HUDEP-2 (cell line): ENCODE measurements around the gene PPM1M.

Experiments
- DNase-seq, 76 experiments: peaks; one replicate each; lab custom pipeline; 2025; ENCODE audit not compliant: unreplicated experiment in 76 of 76; lab: John Stamatoyannopoulos, UW

PPM1M gene

DNA sequence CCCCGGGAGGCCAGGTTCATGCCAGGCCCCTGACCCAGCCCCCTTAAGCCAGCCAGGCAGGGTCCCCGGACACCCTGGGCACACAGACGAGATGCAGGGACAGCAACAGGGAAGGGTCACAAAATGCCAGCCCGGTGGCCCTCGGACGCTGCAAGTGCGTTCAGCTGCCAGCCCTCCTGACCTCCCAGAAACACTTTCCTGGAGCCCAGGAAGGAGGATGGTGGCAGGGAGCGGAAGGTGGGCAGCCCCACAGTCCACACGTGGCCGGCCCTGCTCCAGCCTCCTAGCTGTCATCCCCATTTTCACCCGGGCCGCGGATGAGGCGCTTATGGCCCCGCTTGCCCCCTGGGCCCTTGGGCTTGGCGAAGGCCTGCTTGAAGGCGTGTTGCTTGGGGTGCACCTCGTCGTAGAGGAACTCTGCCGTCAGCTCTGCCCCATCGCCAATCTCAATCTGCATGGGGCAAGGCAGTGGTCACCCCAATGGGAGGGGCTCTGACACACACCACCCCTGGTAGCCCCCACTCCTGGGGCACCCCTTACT, 16.7 kb upstream of the PPM1M start:
- no peak for DNase-seq

DNA sequence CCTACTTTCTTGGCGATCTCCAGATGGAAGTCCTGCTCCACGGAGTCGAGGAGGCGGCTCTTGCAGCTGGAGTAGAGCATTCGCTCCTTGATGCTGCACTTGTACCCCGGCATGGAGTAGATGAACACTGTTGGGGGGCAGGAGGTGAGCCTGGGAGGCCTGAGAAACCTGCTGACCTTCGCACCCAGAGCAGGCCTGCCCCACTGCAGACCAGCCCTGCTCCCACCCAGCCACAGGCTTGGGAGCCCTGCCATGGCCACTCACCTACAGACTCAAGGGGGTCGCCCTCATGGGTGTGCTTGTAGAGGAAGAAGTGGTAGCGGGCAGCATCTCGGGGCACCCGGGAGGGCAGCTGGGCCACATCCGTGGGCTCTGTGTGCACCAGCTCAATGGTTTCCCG, 15.9 kb upstream of the PPM1M start:
- no peak for DNase-seq

DNA sequence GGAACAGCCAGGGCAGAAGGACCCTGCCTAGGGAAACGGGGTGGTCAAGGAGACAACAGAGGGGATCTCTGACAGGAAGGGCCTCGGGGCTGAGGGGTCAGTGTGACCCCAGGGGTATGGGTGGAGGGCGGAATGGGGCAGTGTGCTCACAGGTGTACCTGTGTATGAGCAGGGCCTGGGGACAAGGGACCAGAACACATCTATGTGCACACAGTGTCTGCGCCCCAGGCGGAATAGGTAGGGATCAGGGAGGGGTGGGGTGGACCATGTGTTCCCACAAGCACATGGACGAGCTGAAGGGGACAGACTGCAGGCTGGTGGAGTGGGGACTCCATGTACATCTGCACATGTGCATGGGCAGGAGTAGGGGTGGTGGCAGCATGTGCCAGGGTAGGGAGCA, 15.1 kb upstream of the PPM1M start:
- DNase-seq, result no peak

DNA sequence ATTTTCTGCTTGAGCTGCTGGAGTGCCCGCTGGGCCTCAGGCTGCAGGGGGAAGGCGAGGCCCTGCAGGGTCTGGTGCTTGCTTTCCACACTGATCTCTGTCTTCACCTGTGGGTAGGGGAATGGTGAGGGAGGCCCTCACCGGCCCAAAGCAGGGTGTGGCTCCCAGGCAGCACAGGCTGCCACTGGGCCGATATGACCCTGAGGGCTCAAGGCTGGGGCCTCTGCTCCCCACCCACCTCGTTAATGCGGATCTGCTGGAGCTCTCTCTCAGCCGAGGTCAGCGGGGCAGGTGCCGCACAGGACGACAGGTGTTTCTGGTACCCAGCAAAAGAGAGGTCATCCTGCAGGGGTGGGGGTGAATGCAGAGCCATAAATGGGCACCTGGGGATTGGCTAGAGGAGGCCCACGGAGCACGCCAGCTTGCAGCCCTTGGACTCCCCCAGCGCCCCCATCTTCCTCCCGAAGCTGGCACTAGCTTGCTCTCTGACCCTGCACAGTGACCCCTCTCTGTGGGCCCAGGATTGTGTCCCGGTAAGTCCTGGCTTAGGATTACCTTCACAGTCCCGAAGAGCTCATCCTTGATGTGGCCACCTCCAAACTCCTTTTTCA, 14.6 kb upstream of the PPM1M start:
- DNase-seq, result no peak

DNA sequence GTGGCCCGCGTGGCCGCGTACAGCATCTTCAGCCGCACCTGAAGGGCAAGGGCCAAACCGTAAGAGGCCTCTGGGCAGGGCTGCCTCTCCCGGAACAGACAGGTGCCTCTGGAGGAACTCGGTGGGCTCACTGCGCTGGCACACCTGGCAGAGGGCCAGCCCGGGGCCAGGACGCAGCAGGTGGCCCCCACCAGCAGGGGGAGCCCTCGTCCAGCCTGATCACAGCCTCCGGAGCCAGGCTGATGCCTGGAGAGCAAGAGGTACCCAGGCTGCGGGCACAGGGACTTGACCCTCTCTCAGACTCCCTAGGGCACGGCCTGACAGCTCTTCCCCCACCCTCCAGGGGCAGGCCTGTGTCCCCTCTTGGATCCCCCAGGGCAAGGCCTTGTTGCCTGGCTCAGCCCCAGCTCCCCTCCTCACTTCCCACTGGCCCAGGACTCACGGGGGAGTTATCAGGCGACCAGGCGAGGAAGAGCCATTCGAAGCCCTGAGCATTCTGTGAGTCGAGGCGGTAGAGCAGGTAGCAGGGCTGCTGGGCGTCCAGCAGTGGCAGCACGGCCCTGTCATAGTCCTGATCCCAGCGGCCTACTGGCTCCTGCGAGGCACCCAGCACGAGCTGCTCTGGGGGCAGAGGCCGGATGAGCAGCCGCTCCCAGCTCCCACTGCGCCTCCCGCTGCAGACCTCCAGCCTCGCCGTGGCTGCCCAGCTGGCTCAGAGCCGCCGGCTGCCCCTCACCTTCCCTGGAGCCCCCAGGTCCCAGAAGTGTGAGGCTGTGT, 13.9 kb upstream of the PPM1M start:
- DNase-seq, result peak in 69 of 76 experiments; percentile 18 to 88 (median 71)

DNA sequence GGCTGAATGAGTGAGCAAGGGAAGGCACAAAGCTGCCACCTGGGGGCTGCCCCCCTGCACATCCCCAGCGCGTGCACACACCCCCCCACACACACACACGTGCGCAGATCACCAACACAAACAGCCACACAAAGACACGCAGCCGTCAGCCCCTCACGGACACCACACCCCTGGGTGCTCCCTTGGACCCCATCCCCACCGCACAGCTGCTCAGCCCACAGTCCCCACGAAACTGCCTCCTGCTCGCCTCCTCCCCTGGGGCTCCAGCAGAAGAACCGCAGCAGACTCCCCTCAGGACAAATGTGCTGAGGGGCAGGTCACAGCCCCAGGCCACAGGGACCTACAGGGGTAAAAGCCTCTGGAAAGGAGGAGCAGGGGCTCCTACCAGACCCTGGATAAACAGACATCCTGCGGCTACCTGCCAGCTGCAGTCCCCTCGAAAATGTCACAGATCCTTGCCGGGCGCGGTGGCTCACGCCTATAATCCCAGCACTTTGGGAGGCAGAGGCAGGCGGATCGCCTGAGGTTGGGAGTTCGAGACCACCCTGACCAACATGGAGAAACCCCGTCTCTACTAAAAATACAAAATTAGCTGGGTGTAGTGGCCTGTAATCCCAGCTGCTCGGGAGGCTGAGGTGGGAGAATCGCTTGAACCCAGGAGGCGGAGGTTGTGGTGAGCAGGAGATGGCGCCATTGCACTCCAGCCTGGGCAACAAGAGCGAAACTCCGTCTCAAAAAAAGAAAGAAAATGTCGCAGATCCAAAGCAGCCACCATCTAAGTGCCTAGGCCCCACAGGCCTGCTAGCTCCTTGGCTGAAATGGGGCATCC, 13.1 kb upstream of the PPM1M start:
- DNase-seq, result peak in 1 of 76 experiments; percentile 18

DNA sequence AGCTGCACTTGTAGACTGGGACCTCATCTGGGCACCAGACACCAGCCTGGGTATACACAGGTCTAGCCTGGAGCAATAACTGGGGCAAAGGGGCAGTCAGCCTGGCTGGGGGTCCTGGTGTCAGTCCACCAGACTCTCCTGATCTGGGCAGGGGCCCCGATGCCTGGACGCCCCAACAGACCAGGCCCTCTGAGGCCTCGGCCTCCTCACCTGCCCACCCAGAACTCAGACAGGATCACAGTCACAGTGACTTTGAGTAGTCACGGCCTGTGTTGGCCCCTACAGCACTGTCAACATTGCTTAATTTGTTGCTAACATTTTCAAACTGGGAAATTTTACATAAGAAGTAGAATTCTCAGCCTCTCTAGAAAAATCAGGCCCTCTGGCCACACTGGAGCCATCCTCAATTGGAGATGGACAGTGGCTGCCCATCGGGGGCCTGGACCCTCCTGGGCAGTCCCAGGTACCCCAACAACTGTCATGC, 12.4 kb upstream of the PPM1M start:
- DNase-seq, result no peak

DNA sequence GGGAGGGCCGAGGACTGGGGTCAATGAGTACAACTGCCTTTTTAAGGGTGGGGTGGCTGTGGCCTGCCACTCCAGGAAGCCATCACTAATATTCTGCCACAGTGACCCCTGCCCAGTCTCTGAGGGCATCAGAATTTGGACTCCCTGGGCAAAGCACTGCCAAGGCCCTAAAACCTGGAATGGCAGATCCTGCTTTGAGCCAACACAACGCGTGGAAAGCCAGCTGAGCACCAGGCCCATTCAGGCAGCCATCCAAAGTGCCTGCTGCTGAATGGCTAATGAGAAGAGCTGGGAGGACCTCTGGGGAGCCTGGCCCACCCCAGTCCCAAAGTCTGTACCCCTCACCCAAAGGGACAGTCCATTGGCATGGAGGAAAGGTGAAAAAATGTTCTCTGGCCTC, 11.6 kb upstream of the PPM1M start:
- DNase-seq, result no peak

DNA sequence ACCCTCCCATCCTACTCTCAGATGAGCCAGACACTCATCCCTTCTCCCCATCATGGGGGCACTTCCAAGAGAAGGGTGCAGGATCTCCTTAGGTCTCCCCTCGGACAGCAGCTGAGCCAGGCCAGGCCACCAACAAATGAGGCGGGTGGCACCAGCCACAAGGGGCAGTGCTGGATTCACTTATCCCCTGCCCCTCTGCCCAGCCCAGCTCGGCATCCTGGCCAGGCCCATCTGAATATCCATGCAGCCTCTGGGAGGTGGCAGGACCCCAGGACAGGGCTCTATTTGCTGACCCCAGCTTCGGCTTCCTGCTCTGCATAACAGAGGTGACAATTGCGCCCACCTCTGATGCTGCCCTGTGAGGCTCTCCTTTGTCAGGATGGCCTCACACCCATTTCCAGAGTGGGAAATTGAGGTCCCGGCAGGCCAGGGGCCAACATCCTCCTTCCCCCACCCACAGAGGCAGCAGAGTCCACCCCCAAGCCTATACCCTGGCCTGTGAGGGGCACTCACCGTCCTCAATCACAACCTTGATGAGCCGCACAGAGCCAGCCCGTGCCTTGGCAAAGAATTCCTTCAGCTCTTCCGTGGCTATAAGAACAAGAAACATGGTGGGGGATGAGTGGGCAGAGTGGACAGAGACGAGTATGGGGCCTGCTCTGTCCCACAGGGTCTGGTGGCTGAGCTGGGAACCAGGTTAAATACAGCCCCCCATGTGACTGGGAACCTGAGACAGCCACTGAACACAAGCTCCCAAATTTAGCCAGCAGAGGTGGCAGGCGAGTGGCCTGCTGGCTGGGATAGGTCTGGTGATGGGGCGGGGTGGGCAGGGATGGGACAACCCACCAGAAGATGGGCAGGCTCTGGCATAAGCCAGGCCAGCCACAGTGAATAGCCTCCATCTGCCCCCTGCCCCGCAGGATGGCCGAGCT, 10.8 kb upstream of the PPM1M start:
- DNase-seq, result no peak

DNA sequence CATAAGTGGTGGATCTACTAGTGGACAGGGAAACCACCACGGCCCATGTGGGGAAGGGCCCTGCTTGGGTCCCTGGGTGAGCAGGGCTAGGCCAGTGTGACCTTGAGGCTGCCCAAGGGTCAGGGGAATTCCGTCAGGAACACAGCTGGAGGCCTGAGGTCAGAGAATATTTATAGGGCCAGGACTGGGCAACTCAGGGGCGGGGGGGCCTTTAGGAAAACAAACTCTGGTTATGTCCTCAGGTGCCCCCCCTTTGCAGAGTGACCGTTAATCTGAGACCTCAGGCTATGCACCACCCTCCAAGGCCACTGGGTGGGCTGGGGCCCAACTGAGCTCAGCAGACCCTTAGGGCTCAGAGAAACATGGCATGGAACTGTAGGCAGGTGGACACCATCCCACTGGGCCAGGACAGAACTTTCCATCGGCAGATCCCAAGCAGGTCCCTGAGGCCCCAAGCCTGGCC, 9.1 kb upstream of the PPM1M start:
- DNase-seq, result no peak

DNA sequence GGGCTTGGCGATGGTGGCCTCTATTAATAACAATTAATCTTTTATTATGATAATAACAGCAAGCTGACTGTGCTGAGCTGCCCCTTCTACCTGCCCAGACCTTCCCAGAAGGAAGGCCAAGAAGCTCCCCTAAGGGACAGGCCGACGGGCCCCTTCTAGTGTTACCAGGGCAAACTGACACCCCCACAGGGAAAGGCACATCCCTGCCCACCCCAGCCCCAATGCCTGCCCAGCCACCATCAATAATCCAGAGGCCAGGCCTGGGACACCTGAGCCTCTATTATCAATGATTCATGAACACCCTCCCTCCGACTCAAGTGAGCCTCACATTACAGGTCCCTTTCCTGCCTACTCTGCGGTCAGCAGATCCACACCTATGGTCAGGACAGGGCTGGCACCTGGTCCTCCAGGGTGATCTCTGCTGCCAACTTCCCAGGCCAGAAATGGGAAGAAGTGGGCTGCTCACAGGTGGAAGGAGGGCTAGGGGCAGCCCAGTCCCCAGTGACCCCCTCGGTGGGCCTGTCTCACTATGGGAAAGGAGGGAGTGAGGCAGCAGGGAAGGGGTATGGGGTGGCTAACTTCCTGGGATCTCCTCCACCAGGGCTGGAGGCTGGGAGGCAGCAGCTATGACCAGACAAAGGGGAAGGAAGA, 8.4 kb upstream of the PPM1M start:
- DNase-seq, result no peak

DNA sequence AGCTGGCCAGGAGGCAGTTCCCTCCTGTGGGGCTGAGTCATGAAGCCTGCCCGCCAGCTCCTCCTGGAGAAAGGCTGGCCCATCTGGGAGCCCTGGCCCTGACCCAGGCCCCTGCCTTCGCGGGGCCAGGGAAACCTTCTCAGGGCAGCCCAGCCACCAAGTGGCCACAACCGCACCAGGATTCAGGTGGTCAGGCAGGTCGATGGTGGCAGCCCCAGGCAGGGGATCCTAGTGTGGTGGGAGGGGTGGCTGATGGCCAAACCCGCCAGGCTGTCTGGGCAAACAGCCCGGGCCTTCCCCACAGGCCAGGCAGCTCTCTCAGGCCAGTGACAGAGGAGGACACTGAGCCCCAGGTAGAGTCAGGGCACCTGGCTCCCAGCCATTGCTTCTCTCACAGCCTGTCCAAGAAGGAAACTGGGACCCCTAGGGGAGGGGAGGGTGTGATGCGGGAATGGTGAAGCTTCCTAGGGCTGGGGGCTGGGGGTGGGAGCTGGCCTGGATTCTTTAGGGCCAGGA, 7.8 kb upstream of the PPM1M start:
- DNase-seq, result peak in 29 of 76 experiments; percentile 8 to 63 (median 36)

DNA sequence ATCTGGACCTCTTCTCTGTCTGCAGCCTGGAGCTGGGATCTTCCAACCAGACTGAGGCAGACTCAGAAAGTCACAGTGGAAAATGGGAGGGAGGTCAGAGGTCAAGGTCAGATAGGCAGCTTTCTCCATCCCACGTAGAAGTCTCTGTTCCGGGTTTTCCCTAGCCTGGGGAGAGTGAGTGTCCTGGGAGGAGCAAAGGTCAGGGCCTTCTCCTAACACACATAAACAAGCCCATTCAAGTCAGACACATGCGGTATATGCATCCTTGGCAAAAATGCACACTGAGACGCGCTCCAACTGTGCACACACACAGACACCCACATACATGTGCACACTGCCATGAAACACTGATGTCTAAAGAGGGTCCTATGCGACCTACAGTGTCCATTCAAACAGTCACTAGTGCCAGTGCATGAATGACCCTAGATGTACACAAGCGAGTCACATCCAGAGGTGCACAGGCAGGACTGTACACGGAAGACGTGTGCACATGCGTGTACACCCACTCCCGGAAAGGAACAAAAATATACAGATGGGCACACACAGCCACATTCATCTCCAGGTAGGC, 7.3 kb upstream of the PPM1M start:
- no peak for DNase-seq

DNA sequence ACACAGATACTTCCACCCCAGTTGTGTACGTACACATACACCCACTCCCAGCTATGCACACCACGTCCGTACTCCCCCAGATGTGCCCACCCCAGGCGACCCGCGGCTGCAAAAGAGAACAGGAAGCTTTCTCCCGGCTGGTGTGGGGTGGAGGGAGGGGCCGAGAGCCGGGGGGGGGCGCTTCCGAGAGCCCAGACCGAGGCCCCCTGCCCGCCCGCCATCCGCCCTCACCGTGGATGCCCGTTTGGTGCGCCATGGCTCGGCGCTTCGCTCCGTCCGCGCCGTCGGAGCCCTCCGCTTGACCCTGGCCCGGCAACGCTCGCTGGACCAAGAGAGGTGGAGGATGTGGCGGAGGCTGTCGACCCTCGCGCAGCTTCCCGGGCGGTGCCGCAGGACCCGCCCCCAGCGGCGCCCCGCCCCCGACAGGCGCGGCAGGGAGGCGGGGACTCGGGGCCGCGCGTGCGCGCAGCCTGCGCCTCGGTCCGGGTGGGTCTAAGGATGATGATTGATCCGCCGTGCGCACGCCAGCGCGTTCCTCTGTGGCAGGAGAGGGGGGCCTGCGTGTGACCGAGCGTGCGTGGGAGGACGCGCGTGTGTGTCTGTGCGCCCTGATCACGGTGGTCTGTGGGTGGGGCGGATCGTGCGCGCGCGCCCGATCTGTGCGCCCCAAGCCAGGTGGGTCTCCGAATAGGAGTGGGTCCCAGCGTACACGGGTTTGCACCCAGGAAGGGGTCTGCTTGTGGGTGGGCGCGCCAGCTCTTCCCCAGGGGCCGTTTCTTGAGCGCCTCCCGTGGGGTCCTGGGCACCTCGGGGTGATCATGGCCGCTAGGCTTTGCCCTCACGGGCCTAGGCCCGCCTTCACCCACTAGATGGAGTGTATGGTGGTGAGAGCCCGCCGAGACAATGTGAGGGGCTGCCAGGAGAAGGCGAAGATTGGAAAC, 6.5 kb upstream of the PPM1M start, which contains the start of gene TWF2:
TWF2 (minus strand) TSS at position 398 of the 941 bp plus-strand sequence; CDS start at position 256, 142 bp downstream.
- peak in 68 of 76 experiments; percentile 6 to 73 (median 54) for DNase-seq

DNA sequence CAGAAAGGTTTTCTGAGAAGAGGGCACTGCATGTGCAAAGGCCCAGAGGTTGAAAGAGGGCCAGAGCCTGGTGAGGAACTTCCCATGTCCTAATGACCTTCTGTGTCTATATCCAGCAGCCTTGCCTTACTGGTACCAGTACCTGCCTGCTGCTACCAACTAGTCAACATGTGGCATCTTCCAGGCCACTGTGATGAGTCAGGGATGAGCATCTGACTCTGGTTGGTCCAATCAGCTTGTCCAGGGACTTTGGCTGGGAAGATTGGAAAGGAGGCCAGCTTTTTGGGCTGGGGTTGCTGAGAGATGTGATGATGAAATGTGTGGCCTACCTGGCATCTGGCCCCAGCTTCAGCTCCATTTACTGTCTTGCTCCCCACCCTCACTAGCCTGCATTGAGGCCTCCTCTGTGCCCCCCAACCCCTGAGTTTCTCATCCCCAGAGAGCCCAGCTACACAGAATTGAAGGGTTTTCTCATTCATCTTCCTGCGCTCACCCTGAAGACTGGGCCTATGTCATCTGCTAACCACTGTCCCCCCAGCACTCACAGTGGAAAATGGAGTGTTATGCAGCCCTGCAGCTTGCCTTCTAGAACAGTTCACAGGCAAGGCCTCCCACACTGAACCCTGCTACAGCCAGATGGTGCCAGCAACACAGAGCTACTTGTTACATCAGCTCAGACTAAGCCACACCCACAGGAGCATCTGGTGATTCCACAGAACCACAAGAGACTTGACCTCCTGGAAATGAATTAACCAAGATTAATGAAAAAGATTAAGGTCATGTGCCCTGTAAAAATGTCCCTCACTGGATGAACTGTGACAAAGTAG, 5.3 kb upstream of the PPM1M start:
- DNase-seq, result peak in 74 of 76 experiments; percentile 8 to 90 (median 69)

DNA sequence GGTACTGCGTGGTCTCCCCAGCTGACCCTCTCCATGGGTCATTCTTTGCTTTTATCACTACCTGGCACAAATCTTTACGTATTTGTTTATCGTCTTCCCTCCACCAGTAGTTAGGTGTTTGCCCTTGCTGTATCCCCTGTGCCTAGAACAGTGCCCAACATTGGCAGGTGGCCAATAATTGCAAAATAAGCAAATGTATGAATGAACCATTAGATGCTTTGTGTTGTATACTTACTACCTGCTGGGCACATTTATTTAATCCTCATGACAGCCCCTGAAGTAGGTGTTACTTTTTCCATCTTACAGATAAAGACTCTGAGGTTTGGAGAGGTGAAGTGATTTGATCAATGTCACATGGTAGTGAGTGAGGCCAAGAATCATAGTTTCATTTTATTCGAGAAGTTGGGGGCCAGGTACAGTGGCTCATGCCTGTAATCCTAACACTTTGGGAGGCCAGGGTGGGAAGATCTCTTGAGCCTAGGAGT, 4.6 kb upstream of the PPM1M start:
- no peak for DNase-seq

DNA sequence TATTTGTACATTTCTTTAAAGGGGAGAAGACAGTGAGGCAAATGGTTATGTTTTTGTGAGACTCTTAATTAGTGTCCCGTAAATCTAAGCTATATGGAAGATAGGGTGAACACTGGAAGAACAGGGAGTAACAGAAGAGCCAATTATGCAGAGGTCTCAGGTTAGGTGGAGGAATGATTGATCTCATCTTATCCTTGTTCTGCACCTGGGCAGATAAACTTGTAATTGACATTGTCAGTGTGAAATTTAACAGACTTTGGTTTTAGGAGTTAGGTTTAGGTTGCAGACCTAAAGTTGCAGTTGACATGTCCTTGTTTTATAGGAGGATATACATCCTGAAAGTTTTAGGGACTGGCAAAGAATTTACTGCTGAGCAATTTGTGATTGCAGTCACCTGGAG, 3.5 kb upstream of the PPM1M start:
- no peak for DNase-seq
